Brain pericyte (primary cell): ENCODE data around the gene PIK3C2G.
"Not testable (repeated sequence)": the region's sequence is repeated elsewhere in the genome, so short reads cannot be mapped to it uniquely, and the experiment has no call there.

Experiments used
- DNase-seq: peaks from one replicate; pipeline ENCODE4 v3.0.0-alpha.2; 2012; ENCODE audit warnings: low read depth, low spot score

Gene PIK3C2G, protein sequence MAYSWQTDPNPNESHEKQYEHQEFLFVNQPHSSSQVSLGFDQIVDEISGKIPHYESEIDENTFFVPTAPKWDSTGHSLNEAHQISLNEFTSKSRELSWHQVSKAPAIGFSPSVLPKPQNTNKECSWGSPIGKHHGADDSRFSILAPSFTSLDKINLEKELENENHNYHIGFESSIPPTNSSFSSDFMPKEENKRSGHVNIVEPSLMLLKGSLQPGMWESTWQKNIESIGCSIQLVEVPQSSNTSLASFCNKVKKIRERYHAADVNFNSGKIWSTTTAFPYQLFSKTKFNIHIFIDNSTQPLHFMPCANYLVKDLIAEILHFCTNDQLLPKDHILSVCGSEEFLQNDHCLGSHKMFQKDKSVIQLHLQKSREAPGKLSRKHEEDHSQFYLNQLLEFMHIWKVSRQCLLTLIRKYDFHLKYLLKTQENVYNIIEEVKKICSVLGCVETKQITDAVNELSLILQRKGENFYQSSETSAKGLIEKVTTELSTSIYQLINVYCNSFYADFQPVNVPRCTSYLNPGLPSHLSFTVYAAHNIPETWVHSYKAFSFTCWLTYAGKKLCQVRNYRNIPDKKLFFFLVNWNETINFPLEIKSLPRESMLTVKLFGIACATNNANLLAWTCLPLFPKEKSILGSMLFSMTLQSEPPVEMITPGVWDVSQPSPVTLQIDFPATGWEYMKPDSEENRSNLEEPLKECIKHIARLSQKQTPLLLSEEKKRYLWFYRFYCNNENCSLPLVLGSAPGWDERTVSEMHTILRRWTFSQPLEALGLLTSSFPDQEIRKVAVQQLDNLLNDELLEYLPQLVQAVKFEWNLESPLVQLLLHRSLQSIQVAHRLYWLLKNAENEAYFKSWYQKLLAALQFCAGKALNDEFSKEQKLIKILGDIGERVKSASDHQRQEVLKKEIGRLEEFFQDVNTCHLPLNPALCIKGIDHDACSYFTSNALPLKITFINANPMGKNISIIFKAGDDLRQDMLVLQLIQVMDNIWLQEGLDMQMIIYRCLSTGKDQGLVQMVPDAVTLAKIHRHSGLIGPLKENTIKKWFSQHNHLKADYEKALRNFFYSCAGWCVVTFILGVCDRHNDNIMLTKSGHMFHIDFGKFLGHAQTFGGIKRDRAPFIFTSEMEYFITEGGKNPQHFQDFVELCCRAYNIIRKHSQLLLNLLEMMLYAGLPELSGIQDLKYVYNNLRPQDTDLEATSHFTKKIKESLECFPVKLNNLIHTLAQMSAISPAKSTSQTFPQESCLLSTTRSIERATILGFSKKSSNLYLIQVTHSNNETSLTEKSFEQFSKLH (N-terminal part only)

GRCh38 chr12:18261273-18261672 lies at the start of gene PIK3C2G:
PIK3C2G (plus strand) TSS chr12:18261518; CDS start chr12:18282082, 20,564 bp downstream.
- no peak for DNase-seq

DNA sequence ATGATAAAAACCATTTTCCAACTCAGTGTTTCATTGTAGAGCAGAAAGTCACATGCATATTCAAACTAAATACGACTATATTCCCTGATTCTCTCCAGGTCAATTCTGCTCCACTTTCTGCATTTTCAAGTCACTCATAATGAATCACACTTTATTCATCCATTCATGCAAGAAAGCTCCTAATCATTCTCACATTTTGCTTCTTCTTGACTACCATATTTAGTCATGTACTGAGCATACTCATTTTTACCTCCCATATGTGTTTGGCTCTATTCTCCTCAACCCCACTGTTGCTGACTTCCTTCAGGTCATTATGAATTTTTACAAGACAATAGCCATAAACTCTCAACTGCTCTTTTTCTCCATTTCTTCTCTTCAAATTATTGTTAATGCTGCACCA lies 43.4 kb upstream of the PIK3C2G start:
- no peak for DNase-seq

GRCh38 chr12:18221726-18222125 lies 39.6 kb upstream of the PIK3C2G start:
- no peak for DNase-seq

GRCh38 chr12:18222699-18223098 lies 38.6 kb upstream of the PIK3C2G start:
- DNase-seq, result no peak

DNA sequence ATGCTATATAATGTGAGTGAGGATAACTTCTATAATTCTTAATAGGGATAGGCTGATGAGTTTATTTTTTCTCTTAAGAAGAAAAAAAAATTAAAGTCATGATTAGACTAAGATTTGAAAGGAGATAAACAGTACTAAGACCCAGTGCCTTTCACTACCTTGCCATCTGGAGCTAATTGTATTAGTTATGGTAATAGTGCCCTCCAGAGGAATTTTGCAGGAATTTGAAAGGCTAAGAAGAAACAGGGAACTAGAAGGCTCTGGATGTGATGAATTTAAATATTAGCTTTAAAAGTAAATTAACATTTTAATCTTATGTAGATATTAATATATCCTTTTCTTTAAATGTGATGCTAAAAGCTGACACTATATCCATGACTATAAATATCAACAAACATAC lies 36.6 kb upstream of the PIK3C2G start:
- DNase-seq, result no peak

- DNase-seq, result no peak
Observed at GRCh38 chr12:18239526-18239925, 21.8 kb upstream of the PIK3C2G start.

GRCh38 chr12:18242380-18243089 lies 18.8 kb upstream of the PIK3C2G start:
- no peak for DNase-seq

DNA sequence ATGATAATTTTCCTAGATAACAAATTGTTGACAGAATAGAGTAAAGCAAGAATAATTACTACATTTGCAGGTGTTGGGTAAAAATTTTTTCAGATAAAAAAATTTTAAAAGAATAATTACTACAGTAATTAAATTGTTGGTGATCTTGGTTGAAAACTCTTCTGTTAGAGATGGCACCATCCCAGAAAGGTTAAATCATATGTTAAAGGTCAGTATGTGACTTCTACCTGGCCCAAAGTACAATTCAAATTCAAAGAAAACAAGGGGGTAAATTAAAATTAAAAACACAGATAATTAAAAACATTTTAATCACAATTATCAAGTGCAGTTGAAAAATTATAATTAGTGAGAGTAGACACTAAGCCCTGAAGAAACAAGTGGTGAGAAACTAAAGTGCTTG lies 18.1 kb upstream of the PIK3C2G start:
- no peak for DNase-seq

- DNase-seq, result no peak
Observed at GRCh38 chr12:18246066-18246465, 15.3 kb upstream of the PIK3C2G start.

- DNase-seq, result peak; percentile 30
Observed at GRCh38 chr12:18250313-18250916, 10.9 kb upstream of the PIK3C2G start.

DNA sequence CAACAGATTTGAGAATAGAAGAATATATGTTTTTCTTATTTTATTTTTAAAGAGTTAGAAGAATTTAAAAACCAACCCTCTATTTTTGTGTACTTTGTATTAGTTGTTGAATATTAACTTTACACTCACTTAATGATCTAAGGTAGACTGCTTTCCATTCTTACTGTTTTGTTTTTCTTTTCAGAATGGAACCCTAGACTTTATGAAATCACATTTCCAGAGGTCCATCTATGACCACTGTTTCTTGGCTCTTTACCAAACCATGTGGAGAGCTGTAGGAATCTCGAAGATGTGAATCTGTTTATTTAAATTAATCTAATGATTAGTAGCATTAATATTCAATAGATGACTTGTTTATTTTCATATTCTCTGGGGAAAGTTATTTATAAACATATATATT lies 7.2 kb upstream of the PIK3C2G start:
- no peak for DNase-seq

- not testable (repeated sequence) for DNase-seq
Observed at GRCh38 chr12:18255004-18255403, 6.3 kb upstream of the PIK3C2G start.

GRCh38 chr12:18257251-18257650 lies 4.1 kb upstream of the PIK3C2G start:
- no peak for DNase-seq

GRCh38 chr12:18258929-18259328 lies 2.4 kb upstream of the PIK3C2G start:
- no peak for DNase-seq

DNA sequence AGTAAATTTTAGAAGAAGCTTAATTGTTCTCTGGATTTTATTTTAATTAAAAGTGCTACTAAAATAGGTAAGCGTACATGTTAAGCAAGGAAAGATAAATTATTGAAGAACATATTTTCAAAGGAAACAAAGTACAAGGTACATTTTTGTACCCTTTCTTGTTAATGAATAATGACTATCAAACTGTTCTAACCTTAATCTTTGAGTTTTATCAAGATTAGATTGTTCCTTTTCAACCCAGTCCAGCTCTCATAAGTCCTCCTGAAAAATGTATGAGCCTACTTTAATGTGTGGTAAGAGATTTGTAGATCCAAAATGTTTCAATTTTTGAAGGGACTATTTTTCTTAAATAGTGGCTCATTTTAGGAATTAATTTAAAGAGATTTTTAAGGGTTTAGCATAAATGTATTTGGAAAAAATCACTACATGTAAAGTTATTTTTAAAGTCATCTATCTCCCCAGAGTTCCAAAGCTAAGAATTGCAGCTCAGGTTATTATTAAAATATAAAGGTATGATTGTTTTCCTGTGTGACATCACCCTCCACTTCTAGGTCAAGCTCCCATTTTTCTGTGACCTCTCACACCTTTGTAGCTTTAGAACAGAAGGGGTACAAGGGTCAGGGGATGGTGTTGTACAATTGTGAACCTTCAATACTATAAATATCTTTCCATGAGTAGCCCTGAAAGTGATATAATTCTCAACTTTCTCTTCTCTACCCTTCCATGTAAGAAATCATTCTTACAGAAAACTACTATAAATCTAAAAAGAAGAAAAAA lies 1.2 kb upstream of the PIK3C2G start:
- DNase-seq, result no peak

GRCh38 chr12:18261906-18262305 lies 588 bp downstream of the PIK3C2G start:
- no peak for DNase-seq

DNA sequence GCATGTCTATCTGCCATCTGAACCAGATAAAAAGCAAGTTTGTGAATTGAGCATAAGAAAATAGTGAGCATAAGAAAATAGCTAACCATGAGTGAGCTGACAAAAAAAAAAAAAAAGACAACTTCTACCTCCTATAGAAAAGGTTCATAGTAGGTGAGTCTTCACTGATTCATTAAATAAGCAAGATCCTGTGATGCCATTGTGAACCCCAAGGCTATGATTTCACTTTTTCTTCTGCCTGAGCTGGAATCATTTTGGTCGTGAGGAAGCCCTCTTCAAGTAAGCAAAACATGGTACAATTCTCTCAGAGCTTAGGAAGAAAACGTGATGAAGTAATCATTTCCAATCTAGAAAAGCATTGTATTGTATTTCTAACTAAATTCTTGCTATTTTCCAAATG lies 1.2 kb downstream of the PIK3C2G start:
- no peak for DNase-seq

- no peak for DNase-seq
Observed at GRCh38 chr12:18264581-18265075, 3.3 kb downstream of the PIK3C2G start.

- DNase-seq, result no peak
Observed at GRCh38 chr12:18267427-18268099, 6.2 kb downstream of the PIK3C2G start.
